ENCODE measurements around the gene DDX11.
"Not testable (repeated sequence)": the region's sequence is repeated elsewhere in the genome, so short reads cannot be mapped to it uniquely, and the experiment has no call there.

- TF ChIP-seq CTCF, POLR2A (IDR thresholded peaks at IDR 0.05): not testable (repeated sequence)
These were observed 36.1 kb downstream of the DDX11 start for GRCh38 chr12:31109773-31110172.
